GM19328 (cell line): Measurements from ENCODE around the gene SDC1.

Source experiments
- ATAC-seq: cut with Tn5 transposase; IDR thresholded peaks from one replicate; pipeline ENCODE4 v1.9.1; 2021; ENCODE audit warnings: mild to moderate bottlenecking, moderate library complexity; ENCODE audit not compliant: unreplicated experiment

Gene SDC1

DNA sequence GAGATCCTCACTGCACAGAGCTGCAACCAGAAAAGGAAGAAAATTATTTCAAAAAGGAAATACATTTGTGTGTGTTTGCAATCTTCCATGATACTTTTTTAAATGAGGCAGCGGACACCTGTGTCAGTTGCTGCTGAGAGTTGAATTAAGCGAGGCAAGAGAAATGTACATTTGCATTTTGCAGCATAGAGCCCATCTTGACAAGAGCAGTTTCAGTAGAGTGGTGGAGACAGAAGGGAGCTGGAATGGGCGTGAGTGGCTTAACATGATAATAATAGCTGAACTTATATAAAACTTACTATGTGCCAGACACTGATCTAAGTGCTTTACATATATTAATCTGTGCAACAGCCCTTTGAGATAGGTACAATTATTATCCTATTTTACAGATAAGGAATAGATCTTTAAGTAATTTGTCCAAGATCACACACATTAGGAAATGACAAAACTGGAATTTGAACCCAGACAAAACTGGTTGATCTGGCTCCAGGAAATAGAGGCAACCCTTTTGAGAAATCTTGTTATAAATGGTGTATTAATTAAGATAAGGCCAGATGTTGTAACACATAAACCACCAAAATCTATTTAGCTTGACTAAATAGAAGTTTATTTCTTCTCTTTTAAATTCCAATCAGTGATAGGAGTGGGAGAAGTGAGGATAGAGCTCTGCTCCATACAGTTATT lies 68.7 kb downstream of the SDC1 start:
- ATAC-seq, result no peak

GRCh38 chr2:20153131-20153851 lies 71.6 kb downstream of the SDC1 start:
- no peak for ATAC-seq

- no peak for ATAC-seq
Measured at GRCh38 chr2:20150806-20151571, 73.9 kb downstream of the SDC1 start.
